DND-41 (cell line): ENCODE measurements around the gene KLC1.

ENCODE experiments used
- ATAC-seq: fragments of 200-7000 bp; cut with Tn5 transposase; 3 replicates; pipeline ENCODE4 v1.9.1; 2021; ENCODE audit warnings: low read depth; ENCODE audit not compliant: insufficient read depth
- DNase-seq: peaks from one replicate; pipeline ENCODE4 v3.0.0-alpha.2; 2020
- H2AFZ ChIP-seq: 2 replicates; pipeline ENCODE4 v1.6.0; 2012; ENCODE audit warnings: low read depth, low read length
- H3K27ac ChIP-seq: 2 replicates; pipeline ENCODE4 v1.5.1; 2012; ENCODE audit warnings: low read length, inconsistent platforms
- H3K27me3 ChIP-seq: fragments of 200-600 bp; sonication (generic); 2 replicates; pipeline ENCODE4 v1.6.0; 2012; ENCODE audit warnings: low read length, mild to moderate bottlenecking, inconsistent platforms; ENCODE audit not compliant: insufficient read depth, poor library complexity
- H3K36me3 ChIP-seq: 2 replicates; pipeline ENCODE4 v1.5.1; 2012; ENCODE audit warnings: low read length, inconsistent platforms; ENCODE audit not compliant: insufficient read depth
- H3K4me1 ChIP-seq: 2 replicates; pipeline ENCODE4 v1.5.1; 2012; ENCODE audit warnings: mild to moderate bottlenecking, low read length; ENCODE audit not compliant: insufficient read depth
- H3K4me2 ChIP-seq: 2 replicates; pipeline ENCODE4 v1.6.0; 2012; ENCODE audit warnings: mild to moderate bottlenecking, moderate library complexity, low read length, inconsistent platforms; ENCODE audit not compliant: insufficient read depth
- H3K4me3 ChIP-seq, 2 experiments: fragments of 200-600 bp in 1 of 2; shearing (Covaris generic) in 1 of 2; 2 replicates each; pipeline ENCODE4 v1.5.1; 2012 to 2016; ENCODE audit warnings: inconsistent platforms in 2 of 2, low read length in 2 of 2, mild to moderate bottlenecking in 2 of 2, low read depth in 1 of 2, moderate library complexity in 1 of 2
- H3K79me2 ChIP-seq: 2 replicates; pipeline ENCODE4 v1.6.0; 2012; ENCODE audit warnings: low read length, inconsistent platforms; ENCODE audit not compliant: insufficient read depth
- H3K9ac ChIP-seq: 2 replicates; pipeline ENCODE4 v1.6.0; 2012; ENCODE audit warnings: low read depth, mild to moderate bottlenecking, inconsistent platforms, low read length, moderate library complexity
- H3K9me3 ChIP-seq: 2 replicates; pipeline ENCODE4 v1.5.1; 2012; ENCODE audit warnings: low read length, moderate library complexity, mild to moderate bottlenecking, inconsistent platforms; ENCODE audit not compliant: insufficient read depth, severe bottlenecking
- H4K20me1 ChIP-seq: 2 replicates; pipeline ENCODE4 v1.6.0; 2012; ENCODE audit warnings: low read length; ENCODE audit not compliant: insufficient read depth
- CTCF ChIP-seq: IDR thresholded peaks from 2 replicates; pipeline ENCODE4 v1.5.1; 2012; ENCODE audit warnings: borderline replicate concordance, low read length, moderate library complexity, mild to moderate bottlenecking; ENCODE audit not compliant: poor library complexity, severe bottlenecking; ENCODE audit errors: extremely low read depth
- EZH2 ChIP-seq: IDR thresholded peaks from 3 replicates; pipeline ENCODE4 v1.6.1; 2012; ENCODE audit warnings: borderline replicate concordance, low read depth, mild to moderate bottlenecking, moderate library complexity, low read length, inconsistent platforms; ENCODE audit not compliant: severe bottlenecking

Gene KLC1

DNA sequence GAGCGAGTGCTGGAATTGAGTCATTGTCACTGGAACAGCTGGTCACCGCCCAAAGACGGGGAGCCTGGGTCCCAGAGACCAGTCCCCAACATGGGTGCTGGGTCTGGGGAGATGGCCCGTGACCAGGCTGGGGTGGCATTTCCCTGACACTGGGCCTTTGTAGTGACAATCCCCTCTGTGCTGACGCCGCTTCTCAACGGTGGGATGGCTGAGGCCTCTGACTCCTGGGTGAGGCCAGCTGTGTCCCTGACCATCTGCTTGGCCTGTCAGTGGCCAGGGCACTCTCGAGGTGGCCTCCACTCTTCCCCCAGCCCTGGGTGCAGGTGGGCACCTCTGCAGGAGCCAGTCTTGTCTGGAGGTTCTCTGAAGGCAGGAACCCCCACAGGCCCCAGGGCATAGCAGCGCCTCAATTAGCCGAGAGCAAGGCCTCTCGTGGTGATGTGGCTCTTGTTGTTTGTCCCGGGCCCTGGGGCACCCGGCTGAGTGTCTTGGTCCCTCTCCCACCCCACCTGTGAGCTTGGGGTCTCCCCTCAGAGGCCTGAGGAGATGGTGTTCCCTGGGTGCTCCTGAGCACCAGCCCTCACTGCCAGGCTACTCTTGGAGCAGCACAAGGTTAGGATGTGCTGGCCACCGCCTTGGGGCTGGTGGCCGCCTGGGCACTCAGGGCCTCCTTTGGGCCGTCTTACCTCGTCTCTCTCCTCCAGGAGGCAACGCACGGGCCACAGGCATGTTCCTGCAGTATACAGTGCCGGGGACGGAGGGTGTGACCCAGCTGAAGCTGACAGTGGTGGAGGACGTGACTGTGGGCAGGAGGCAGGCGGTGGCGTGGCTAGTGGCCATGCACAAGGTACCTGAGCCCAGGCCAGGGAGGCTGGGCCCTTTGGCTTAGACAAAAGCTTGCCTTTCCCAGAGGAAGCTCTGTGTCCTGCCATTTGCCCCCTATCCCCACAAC is 103.2 kb downstream of the KLC1 start:
- Histone ChIP-seq H3K4me1 (no peaks in the 10 kb centered on the region), H3K36me3 (peaks cover 54% of the 10 kb centered on the region), H3K9me3 (no peaks in the 10 kb centered on the region), H4K20me1 (no peaks in the 10 kb centered on the region; the same call in 1 of the 2 replicates), H3K4me3 (no peak overlapping the region), H2AFZ (no peak overlapping the region), H3K27ac (no peak overlapping the region), H3K9ac (no peak overlapping the region), H3K4me2 (no peak overlapping the region), H3K79me2 (no peaks in the 10 kb centered on the region), H3K27me3 (no peaks in the 10 kb centered on the region)
- DNase-seq: no peak
- ATAC-seq: no peak
- TF ChIP-seq CTCF: no peak
- no peak for TF ChIP-seq EZH2

GRCh38 chr14:103732868-103733620 is 104.0 kb downstream of the KLC1 start:
- Histone ChIP-seq H3K79me2 (no peaks in the 10 kb centered on the region), H3K9me3 (no peaks in the 10 kb centered on the region), H3K4me1 (no peaks in the 10 kb centered on the region), H3K27ac (no peak overlapping the region), H3K4me2 (no peak overlapping the region), H3K36me3 (peaks cover 46% of the 10 kb centered on the region), H3K4me3 (no peak overlapping the region), H3K27me3 (no peaks in the 10 kb centered on the region), H3K9ac (no peak overlapping the region), H4K20me1 (no peaks in the 10 kb centered on the region; the same call in 1 of the 2 replicates), H2AFZ (no peak overlapping the region)
- ATAC-seq (no peak), DNase-seq (no peak)
- TF ChIP-seq EZH2 (no peak), CTCF (no peak)

DNA sequence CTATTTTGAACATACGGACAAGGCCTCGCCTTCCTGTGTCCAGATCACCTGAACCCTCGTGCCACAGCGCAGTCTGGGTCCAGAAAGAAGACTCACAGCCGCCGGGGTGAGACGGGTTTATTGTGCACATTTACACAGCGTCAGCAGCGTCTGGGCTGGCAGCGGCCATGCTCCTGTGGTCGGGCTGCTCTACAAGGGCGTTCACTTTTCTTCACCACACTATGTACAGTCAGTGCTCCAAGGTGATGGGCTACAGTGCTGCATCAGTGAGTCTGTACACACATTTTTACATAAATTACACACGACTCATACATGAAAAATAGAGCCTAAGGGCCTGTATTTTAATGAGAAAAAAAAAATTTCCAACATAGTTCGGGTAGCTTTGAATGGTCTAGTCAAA is 104.6 kb downstream of the KLC1 start:
- Histone ChIP-seq H3K4me2 (no peak overlapping the region), H4K20me1 (no peaks in the 10 kb centered on the region), H2AFZ (no peak overlapping the region), H3K4me1 (no peaks in the 10 kb centered on the region), H3K79me2 (no peaks in the 10 kb centered on the region), H3K9me3 (no peaks in the 10 kb centered on the region), H3K27ac (no peak overlapping the region), H3K9ac (no peak overlapping the region), H3K36me3 (peaks cover 40% of the 10 kb centered on the region), H3K27me3 (no peaks in the 10 kb centered on the region), H3K4me3 (no peak overlapping the region)
- ATAC-seq: no peak
- TF ChIP-seq CTCF: no peak
- TF ChIP-seq EZH2: no peak
- no peak for DNase-seq
